ENCODE measurements around the gene LCAT.
A peak's percentile ranks its signal among the peaks of the same experiment; 100 is the strongest.

The LCAT gene

GRCh38 chr16:67926181-67926750 lies 17.7 kb downstream of the LCAT start:
- TF ChIP-seq CTCF (IDR thresholded peaks at IDR 0.05) (no peak), ZFX (IDR thresholded peaks at IDR 0.05; ENCODE audit: borderline replicate concordance) (no peak)
- H3K27ac ChIP-seq: peak overlapping the region; percentile 20; the same call in 1 of the 2 replicates

GRCh38 chr16:67924140-67924906 lies 19.6 kb downstream of the LCAT start:
- TF ChIP-seq CTCF (IDR thresholded peaks at IDR 0.05) (no peak), ZFX (IDR thresholded peaks at IDR 0.05; ENCODE audit: borderline replicate concordance) (no peak)
- no peak overlapping the region for H3K27ac ChIP-seq

- H3K27ac ChIP-seq: peak overlapping the region; percentile 54; the same call in 1 of the 2 replicates
- TF ChIP-seq CTCF (IDR thresholded peaks at IDR 0.05): no peak
- no peak for TF ChIP-seq ZFX (IDR thresholded peaks at IDR 0.05; ENCODE audit: borderline replicate concordance)
These were observed 20.4 kb downstream of the LCAT start for GRCh38 chr16:67923414-67924116.

DNA sequence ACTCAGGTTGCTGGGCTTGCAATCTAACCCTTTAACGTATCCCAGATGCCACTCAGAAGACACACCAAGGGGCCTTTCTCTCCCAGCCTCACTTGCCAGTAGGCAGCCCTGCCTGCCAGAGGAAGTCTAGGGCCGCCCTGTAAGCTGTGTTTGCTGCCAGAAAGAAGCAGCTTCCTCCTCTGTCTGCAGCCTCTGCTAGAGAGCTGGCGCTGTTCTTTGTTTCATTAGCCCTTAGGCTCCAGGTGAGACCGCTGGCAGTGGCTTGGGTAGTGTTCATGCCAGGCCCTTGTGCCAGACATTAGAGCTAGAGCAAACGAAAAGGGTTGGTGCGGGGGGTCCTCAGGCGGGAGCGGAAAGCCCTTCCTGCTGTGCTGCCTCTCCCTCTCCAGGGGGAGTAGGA lies 21.2 kb downstream of the LCAT start:
- peak overlapping the region; percentile 54 for H3K27ac ChIP-seq
- TF ChIP-seq ZFX (IDR thresholded peaks at IDR 0.05; ENCODE audit: borderline replicate concordance) (no peak), CTCF (IDR thresholded peaks at IDR 0.05) (peak; percentile 26)

DNA sequence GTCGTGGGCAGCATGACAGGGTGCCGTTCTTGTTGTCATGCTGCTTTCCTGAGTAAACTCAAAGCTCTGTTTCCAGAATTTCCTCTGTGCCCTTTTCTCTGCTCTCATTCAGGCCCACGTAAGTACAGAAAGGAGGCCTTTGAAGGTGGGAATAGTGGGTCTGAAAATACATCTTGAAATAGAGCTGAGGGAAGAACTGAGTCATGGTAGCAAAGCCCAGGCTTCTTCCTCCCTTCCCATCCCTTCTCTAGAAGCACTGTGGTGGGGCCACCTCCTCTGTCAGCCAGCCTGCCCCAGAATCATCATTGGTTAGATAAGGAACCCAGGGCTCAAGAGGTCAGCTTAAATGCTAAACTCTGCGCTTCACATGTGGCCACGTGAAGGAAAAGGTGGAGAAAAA lies 21.7 kb downstream of the LCAT start:
- H3K27ac ChIP-seq: peak overlapping the region; percentile 54
- no peak for TF ChIP-seq ZFX (IDR thresholded peaks at IDR 0.05; ENCODE audit: borderline replicate concordance)
- TF ChIP-seq CTCF (IDR thresholded peaks at IDR 0.05): no peak

DNA sequence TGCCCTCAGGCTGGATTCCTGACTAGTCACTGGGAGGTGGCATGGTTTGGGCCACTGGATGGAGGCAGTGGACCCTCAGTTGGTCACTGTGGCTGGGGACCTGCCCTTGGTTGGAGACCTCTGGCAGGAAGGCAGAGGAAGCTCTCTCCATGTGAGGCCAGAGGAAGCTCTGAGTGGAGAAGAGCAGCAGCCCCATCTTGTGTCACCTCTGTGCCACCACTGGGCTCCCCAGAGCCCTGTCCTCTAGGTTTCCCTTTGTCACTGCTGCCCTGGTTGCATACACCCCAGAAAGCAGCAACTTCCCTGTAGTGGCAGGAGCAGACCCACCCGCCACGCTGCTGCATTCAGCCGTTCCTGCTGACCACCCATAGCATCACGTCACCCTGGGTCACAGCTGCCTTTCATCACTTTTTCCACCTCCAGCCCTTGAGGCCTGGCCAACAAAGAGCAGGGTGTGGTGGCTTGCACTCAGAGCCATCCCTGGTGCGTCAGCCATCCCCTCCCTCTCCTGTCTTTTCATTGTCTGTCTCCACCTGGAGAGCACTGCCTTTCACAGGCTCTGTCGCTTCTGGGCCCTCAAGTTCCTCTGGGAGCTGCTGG lies 24.2 kb downstream of the LCAT start:
- TF ChIP-seq CTCF (IDR thresholded peaks at IDR 0.05): no peak
- no peak for TF ChIP-seq ZFX (IDR thresholded peaks at IDR 0.05; ENCODE audit: borderline replicate concordance)
- no peak overlapping the region for H3K27ac ChIP-seq
